Brain pericyte (primary cell): ENCODE results near the gene FHIT.
"Not testable (repeated sequence)": the region's sequence is repeated elsewhere in the genome, so short reads cannot be mapped to it uniquely, and the experiment has no call there.

Experiments
- DNase-seq: peaks from one replicate; pipeline ENCODE4 v3.0.0-alpha.2; 2012; ENCODE audit warnings: low read depth, low spot score

The FHIT gene

DNA sequence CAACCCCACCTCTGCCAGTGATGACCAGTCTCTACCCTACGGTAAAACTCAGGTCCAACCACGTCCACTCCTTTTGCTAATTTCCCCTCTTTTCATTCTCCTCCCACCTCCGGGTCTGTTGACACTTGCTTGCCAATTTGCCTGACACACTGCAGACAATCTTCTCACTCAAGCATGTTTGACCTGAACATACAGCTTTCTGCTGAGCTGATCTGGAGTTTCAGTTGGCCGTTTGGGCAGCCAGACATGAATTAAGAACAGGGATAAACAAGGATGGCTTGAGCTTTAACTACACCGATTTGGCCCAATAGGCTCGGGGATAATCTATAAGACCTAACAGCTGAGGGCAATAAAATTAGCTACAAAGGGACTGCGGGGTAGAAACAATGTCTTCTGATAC is 1442.8 kb downstream of the FHIT start:
- DNase-seq: no peak

DNA sequence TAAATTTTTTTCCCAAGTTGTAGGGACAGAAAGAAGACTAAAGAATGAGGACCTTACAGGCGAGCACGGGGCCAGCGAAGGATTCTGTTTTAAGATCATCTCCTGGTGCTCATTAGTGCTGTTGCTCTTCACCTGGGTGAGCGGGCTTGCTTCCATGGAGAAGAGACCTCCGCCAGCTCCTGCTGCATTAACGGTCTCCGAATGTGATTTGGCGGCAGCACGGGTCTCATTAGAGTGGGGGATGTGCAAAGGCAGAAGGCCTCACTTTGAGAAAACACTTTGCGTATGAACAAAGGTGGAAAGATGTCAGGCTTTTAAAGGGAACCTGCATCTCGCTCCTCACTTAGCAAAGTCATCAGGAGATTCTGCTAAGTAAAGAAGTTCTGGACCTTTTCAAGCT is 1448.0 kb downstream of the FHIT start:
- DNase-seq: no peak

DNA sequence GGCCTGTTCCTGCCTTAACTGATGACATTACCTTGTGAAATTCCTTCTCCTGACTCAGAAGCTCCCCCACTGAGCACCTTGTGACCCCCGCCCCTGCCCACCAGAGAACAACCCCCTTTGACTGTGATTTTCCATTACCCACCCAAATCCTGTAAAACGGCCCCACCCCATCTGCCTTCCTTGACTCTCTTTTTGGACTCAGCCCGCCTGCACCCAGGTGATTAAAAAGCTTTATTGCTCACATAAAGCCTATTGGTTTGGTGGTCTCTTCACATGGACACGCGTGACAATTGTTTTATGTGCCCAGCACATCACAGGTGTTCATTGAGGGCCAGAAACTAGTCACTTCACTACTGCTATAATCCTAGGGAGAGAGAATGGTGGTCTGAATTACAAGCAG is 1448.8 kb downstream of the FHIT start:
- DNase-seq: not testable (repeated sequence)

DNA sequence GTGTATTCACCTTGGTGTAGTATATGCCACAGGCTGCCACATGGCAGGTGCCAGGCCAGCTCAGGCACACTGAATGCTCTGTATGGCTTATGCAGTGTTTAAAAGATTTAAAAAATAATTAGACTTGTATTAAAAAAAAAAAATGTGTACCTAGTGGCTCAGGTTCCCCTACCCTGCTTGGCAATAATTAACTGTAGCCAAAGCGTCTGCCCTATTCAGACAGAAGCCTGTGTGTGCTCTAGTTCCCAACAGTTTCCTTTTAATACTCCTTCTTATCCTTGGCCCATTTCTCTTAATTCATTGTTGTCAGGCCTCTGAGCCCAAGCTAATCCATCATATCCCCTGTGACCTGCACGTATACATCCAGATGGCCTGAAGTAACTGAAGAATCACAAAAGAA is 1449.2 kb downstream of the FHIT start:
- no peak for DNase-seq

DNA sequence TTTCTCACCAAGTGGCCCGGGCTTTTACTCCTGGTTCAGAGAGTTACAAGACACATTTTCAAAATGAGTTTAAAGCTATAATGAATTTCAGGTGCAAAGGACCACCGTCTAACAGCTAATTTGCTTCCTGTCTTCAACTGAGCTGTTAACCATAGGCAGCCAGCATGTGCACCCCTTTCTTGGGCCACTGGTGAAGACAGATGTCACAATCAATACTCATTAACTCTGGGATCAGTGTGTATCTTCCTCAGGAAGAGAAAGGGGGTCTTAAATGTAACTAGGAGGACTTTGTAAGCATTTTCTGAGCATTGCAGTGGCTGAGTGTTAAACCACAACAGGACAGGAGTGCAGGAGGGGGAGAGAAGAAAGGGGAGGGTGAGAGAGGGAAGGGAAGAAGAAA is 1450.8 kb downstream of the FHIT start:
- no peak for DNase-seq

DNA sequence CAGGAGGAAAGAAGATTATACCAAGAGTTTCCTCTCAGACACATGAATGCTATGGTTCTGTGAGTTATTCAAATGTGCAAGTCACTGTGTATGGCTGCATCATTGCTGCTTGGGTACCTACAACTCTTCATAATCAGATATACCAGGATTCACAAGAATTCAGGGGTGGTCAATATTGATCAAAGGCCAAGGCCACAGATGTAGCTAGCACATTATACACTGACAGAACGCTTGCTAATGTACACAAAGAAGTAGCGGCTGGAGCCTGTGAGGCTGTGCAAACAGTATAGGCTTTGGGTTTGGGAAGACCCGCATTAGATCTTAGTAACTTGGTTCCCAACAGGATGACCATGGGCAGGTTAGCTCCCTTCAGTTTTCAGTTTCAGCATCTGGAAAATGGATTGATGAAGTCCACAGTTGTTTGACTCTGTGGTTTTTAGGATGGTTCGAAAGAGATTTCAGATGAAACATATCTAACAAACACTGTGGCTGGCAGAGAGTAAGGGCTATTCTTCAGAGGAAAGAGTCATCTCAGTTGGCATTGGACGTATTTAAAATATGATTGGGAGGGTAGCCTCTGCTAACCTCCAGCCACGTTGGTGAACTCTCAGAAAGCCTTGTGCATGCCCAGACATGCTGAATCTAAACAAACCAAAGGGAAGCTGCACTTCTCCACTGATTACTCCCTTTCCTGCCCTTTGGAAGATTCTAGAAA is 1452.7 kb downstream of the FHIT start:
- no peak for DNase-seq

DNA sequence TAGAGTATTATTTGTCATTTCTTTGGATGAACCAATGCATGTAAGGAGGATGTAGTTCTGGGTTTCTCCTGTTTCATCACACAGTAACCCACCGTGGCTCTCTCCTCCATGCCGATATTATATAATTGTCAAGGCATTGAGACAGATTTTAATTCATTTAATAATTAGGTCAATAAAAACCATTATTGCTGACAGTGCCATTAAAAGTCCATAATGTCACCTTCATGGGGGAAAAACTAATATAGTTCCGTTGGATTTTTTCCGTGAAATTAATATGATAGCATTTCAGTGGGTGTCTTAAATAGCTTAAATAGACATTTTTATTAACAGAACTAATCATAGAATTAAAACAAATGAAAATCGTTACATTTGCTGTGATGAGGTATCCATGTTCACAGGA is 1453.7 kb downstream of the FHIT start:
- no peak for DNase-seq

DNA sequence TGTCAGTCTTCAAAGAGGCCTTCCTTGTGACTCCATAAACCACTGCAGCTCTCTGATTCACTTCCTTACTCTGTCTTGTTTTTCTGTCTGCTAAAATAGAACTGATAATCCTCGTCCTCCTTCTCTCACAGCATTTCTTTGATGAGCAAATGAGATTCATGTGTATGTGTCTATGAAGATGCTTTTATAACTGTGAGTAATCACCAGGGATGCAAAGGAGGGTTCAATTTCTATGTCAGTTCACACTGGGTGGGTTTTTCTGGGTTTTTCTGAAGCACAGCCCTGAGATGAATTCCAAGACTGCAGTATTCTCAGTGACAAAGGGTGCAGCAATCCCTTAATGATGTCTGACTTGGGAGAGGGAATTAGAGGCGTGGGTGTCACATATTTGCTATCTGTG is 1454.8 kb downstream of the FHIT start:
- DNase-seq: no peak

DNA sequence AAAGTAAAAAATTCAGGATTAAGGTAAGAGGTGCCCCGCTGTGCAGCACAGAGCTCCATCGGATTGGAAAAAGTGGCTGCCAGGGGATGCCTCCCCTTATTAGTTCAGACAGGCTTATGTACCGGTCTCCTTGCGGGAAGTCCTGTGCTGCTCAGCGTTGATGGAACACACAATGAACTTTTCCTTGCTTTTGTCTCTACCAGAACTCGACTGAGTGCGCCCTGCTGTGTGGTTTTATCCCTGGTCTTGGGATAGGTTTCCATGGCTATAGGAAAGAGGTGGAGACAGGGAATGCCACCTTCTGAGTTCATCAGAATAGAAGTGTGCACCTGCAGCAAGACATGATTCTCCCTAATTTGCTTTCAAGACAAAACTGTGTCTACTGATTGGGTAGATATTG is 1455.5 kb downstream of the FHIT start:
- DNase-seq: no peak

DNA sequence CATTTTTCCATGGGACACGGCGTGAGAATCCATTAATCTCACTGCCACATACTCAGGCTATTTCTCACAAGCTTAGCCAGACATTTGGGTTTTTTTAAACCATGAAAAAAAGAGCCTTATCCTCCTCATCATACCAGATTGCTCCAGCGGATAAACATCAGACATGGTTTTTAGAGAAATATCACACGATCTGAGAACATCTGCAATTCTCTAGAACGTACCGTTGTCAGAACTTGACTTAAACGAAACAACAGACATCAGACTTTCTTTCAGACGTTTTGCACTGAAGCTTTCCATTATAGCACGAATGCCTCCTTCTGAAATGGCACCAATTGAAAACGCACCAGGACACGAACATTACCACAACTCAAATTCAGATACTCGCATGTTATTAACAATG is 1457.3 kb downstream of the FHIT start:
- DNase-seq: no peak

DNA sequence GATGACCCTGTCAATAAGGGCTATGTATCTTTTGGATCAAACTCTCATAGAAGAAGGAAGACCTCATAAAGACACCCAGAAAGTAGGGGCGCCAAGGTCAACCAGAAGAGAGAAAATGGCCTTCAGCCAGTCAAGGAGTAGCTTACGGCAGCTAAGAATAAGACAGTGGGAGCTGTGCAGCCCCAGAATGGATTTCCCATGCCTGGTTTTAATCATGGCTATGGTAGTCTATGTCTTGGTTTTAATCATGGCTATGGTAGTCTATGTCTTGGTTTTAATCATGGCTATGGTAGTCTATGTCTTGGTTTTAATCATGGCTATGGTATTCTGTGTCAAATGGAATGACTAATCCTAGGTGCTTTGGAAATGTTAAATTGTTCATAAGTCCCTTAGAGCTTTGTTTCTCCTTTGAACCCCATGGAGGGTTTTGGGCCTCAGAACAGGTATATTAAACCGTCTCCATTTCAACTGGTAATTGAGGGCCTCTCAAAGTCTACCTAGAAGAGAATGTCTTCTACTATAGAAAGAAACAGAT is 1459.4 kb downstream of the FHIT start:
- no peak for DNase-seq

DNA sequence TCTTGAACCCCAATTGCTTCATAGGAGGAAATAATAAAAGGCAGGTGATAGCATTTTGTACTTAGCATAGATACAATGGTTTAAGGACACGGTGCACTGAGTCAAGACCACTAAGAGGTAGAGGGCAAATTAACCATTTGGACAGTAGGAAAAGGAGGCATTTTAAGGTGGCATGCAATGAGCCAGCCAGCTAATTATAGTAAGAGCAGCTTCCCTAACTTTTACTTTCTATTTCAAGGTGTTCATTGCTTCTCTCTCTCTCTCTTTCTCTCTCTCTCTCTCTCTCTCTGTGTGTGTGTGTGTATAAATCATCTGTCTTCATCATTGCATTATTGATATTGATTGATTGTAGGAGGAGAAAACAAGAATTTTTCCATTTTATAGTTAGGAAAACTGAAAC is 1461.0 kb downstream of the FHIT start:
- DNase-seq: no peak

DNA sequence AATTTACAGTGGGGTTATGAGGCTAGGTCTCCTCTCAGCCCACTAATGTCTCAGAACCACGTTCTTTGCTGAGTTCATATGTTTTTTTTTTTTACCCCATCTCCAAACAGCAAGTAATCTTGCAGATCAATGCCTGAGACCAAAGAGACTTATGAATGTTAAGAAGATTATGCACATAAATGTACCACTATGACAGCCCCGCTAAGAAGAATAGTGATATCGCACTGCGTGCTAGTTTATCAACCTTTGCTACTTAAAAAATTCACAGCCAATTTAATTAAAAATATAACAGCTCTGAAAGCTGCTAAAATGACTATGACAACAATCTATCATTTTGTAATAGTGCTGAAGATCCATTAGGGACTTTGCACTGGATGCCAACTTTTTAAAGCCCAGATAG is 1462.5 kb downstream of the FHIT start:
- no peak for DNase-seq

DNA sequence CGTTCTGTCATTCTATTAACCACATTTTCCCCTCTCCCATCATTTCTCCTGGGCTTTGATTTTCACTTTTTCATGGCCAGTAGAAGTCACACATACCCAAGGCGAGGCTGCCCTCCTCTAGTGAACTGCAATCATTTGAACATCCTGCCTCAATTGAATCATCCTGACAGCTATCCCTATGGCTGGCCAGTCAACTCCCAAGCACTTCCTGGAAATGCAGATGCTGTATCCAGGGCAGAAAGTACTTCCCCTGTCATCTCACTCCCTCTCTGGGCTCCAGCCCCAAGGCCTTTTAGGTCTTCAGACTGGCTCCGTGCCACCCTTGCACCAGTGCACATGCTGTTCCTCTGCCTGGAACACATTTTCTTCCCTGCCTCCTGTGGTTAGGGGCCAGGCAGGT is 1463.1 kb downstream of the FHIT start:
- no peak for DNase-seq

DNA sequence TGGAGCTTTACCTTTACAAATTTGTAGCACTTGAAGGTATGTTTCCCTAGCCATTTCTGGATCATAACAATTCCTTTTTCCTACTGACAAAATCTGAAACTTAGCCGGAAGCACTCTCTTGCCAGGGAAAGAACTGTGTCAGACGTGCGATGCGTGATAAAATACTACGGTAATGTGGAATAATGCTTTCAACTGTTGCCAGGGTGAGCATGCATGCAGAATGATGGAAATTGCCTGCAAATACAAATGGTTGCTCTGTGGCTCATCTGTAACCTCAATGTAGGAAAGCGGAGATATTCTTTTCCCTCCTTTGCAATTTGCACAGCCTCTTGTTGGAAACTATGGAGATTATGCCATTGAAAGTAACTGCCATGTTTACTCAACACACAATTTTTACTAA is 1464.9 kb downstream of the FHIT start:
- DNase-seq: no peak

DNA sequence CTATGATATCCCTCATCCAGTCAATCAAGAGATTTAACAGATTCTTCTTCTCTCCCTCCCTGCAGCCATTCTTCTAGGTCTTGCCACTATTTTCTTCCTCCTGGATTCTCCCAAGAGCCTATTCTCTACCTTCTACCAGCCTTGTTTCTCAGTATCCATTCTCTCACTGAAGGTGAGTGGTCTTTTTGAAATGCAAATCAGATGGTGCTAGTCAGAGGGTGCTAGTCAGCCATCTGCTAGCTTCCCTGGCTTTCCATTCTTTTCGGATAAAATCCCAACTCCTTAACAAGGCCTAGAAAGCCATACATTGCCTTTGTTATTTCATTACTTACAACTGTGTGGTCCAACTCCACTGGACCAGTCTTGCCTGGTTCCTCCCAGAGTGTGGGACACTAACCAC is 1467.1 kb downstream of the FHIT start:
- no peak for DNase-seq

DNA sequence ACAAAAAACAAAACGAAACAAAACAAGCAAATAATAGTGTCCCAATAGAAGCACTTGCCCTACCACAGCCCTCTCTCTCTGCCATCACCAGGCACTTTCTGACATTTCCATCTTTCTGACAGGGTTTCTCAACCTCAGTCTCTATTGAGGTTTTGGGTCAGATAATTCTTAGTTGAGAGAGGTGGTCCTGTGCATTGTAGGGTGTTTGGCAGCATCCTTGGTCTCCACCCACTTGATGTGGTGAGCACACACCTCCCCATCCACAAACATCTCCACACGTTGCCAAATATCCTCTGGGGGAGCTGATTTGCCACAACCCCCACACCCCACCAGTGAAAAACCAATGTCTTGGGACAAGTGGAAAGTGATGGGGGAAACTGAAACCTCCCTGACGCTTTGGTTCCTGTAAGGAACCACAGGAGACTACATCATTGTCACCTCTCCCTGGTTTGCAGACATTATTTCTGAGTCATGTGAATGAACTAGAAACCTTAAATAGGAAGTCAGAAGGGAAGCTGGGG is 1467.7 kb downstream of the FHIT start:
- no peak for DNase-seq

DNA sequence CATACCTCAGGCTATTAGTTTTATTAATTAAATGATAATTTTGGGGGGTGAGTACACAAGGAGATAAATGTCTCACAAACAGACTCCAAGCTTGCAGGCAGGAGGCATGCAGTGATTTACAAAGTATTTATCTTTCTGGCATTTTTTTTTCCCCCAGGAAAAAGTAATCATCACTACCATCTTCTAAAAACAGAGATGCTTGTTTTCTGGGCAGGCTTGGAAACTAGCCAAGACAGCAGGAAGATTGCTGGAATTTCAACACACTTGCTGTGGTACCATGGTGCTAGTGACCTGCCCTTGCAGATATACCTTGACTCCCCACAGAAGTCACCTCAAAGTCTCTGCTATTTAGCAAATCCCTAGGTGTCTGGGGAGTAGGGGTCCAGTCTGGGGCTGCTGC is 1468.6 kb downstream of the FHIT start:
- no peak for DNase-seq

DNA sequence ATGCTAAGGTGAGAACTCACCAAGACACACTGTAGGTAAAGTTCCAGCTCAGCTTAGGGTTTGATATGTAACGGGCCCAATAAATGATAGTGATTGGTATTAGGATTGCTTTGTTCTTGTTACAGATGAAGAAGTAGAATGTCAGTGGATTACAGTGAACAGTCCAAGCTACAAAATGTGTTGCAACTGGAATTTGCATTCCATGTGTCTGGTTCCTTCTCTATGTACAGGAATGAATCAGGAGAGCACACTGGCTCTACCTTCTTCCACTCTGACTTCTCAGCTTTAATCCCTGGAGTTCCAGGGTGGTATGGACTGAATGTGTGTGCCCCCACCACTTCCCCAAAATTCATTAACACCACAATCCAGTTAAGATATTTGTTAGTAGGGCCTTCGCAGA is 1471.0 kb downstream of the FHIT start:
- no peak for DNase-seq

DNA sequence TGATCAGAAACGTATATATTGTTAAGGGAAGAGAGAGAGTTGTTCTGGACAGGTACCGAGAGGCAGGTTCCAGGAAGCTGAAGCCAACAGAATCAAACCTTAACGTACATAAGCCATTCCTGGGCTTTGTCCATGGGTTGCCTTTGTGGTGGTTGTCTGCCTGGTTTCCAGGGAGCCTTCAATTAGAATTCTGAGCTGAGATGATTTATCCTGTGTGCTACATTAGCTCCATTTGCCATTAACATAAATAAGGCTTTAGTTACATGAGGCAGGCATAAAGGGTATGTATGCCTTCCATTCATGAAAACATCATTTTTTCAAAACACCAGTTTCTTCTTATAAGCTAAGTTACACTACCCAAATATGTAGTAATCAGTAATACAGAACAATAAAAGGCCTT is 1472.0 kb downstream of the FHIT start:
- DNase-seq: no peak

DNA sequence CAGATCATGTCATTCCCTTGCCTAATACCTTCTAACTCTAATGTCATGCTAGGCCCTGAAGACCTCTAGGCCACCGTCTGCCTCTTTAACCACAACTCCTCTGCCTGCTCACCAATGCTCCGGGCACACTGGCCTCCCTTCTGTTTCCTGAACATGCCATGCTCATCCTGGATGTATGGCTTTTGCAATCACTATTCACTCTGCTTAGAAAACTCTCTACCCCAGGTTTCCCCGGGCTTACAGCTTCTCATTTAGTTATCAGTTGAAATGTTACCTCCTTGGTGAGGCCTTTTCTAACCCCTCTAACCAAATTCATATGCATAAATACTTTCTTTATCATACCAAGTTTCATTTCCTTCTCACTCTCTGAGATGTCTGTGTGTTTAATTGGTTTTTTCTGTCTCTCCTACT is 1473.6 kb downstream of the FHIT start:
- no peak for DNase-seq

DNA sequence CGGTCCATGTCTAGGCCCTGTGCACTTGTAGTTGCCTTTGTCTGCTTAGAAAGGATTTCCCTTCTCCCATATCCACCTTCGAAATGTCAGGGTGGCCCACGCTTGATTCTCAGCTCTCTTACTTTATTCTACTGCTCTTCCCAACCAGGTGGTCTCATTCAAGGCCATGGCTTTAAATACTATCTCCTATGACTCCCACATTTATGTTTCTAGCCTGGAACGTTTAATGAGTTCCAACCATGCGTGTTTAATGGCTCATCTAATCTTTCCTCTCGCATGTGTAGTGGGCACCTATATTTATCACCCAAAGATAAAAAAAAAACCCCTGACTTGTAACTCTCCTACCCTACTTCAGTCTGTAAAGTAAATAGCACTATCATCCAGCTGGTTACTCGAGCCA is 1474.2 kb downstream of the FHIT start:
- DNase-seq: no peak

DNA sequence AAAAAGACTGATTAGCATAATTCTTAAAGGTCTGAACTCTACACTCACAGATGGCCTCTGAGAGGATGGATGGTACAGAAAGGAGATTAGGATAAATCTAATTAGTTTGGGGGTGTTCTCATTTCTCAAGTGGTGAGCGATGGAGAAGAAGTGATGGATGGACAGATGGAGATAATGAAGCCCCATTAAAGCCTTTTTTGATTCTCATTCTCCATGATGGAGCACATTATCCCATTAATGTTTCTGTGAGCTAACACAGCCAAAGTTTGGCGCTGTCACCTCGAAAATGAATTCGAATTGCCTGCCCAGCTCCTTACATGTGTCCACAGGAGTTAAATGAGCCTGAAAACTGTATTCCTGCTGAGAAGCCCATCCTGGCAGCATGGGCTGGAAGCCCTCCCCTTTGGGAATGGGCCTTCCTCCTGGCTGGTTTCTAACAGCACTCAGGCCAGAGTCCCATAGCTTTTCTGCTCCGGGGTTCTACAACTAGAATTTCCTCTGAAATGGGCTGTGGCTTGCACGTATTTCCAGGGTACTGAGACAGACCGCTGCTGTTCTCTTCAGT is 1475.4 kb downstream of the FHIT start:
- DNase-seq: no peak
